Naive thymus-derived CD8-positive, alpha-beta T cell (primary cell): ENCODE results near the gene POLK. TPM values are rescaled to one million over a fixed set of nuclear protein-coding genes. Genes with fewer than 3 reads are reported as not detected.

Source experiments
- ATAC-seq, 2 donors: fragments of 150-1000 bp; cut with Tn5 transposase in 1 of 2; sonication (Bioruptor Pico), chemical (Tn5 transposase) in 1 of 2; 1 replicate in 1 of 2; 2 replicates in 1 of 2; pipeline ENCODE4 v1.10.0; 2021; ENCODE audit warnings: mild to moderate bottlenecking in 2 of 2, moderate library complexity in 2 of 2
- POLR2A ChIA-PET: fragments of 350-600 bp; sonication (Branson Sonifier 250); formaldehyde crosslinking; loops from one replicate; lab custom pipeline; 2021; ENCODE audit warnings: antibody characterized with exemption; lab: Charles Lee
- DNase-seq, 10 donors: peaks; one replicate each; pipeline versions ENCODE4 v3.0.0 to v3.0.0-alpha.2; 2020 to 2022
- H3K27ac Mint-ChIP-seq, 10 donors: one replicate each; pipeline ENCODE4 v1.8.0; 2020 to 2022; ENCODE audit warnings: mild to moderate bottlenecking in 10 of 10, mixed read lengths in 10 of 10, moderate library complexity in 4 of 10, inconsistent platforms in 1 of 10
- H3K27me3 Mint-ChIP-seq, 5 donors: one replicate each; pipeline ENCODE4 v1.8.0; 2021 to 2022; ENCODE audit warnings: mixed read lengths in 5 of 5
- H3K36me3 Mint-ChIP-seq, 3 donors: one replicate each; pipeline ENCODE4 v1.8.0; 2020 to 2022; ENCODE audit warnings: mixed read lengths in 3 of 3, mild to moderate bottlenecking in 2 of 3, inconsistent platforms in 1 of 3
- H3K4me1 Mint-ChIP-seq, 4 donors: one replicate each; pipeline ENCODE4 v1.8.0; 2021 to 2022; ENCODE audit warnings: mixed read lengths in 4 of 4
- H3K4me3 Mint-ChIP-seq, 10 donors: one replicate each; pipeline ENCODE4 v1.8.0; 2020 to 2022; ENCODE audit warnings: mild to moderate bottlenecking in 10 of 10, mixed read lengths in 10 of 10, moderate library complexity in 6 of 10, inconsistent platforms in 1 of 10
- H3K9me3 Mint-ChIP-seq, 9 donors: one replicate each; pipeline ENCODE4 v1.8.0; 2020 to 2022; ENCODE audit warnings: mixed read lengths in 9 of 9, mild to moderate bottlenecking in 3 of 9, inconsistent platforms in 1 of 9, moderate library complexity in 1 of 9
- polyA plus RNA-seq, 3 donors: library from polyadenylated mRNA; unstranded; fragments of 300-500 nt; fragmentation: Illumina TruSeq; gene quantifications; one replicate each; pipeline ENCODE4 v1.2.3, GENCODE V29; 2021
- total RNA-seq, 8 experiments: library from RNA in 2 of 8; stranded (reverse) in 2 of 8; gene quantifications; one replicate each; pipeline ENCODE4 v1.2.3 and lab custom pipeline; 2021 to 2026

POLK gene
- total and polyA plus RNA-seq, 5 experiments from 2014 or later, result 12.4 to 28.2 (median 20.1) TPM

GRCh38 chr5:75614176-75614575 lies 102.5 kb downstream of the POLK start:
- Mint-ChIP-seq H3K9me3 (peaks cover 0 to 4% (median 0%) of the 10 kb centered on the region in 9 donors), H3K4me3 (no peak overlapping the region), H3K27ac (no peak overlapping the region), H3K27me3 (peaks cover 0 to 15% (median 9%) of the 10 kb centered on the region in 5 donors), H3K4me1 (peaks cover 4 to 12% (median 7%) of the 10 kb centered on the region in 4 donors), H3K36me3 (peaks cover 0 to 12% (median 3%) of the 10 kb centered on the region in 3 donors)
- no peak for ATAC-seq
- DNase-seq, result no peak
- POLR2A ChIA-PET, result no interaction called here

- POLR2A ChIA-PET, result no interaction called here
- H3K27ac Mint-ChIP-seq, result no peak overlapping the region
- no peak overlapping the region for H3K4me3 Mint-ChIP-seq
- H3K27me3 Mint-ChIP-seq, result peaks cover 0 to 10% (median 0%) of the 10 kb centered on the region in 5 donors
- peaks cover 0 to 4% (median 0%) of the 10 kb centered on the region in 9 donors for H3K9me3 Mint-ChIP-seq
- no peak for DNase-seq
- peaks cover 0 to 7% (median 3%) of the 10 kb centered on the region in 3 donors for H3K36me3 Mint-ChIP-seq
- H3K4me1 Mint-ChIP-seq, result peaks cover 0 to 6% (median 0%) of the 10 kb centered on the region in 4 donors
- no peak for ATAC-seq
These were observed 104.7 kb downstream of the POLK start for GRCh38 chr5:75616371-75616881.

- Mint-ChIP-seq H3K4me3 (no peak overlapping the region), H3K36me3 (peaks cover 0 to 7% (median 3%) of the 10 kb centered on the region in 3 donors), H3K9me3 (peaks cover 0 to 4% (median 0%) of the 10 kb centered on the region in 9 donors), H3K4me1 (peaks cover 0 to 2% (median 0%) of the 10 kb centered on the region in 4 donors), H3K27me3 (peaks cover 0 to 10% (median 0%) of the 10 kb centered on the region in 5 donors), H3K27ac (no peak overlapping the region)
- POLR2A ChIA-PET, result no interaction called here
- ATAC-seq (no peak), DNase-seq (no peak)
These were observed 105.4 kb downstream of the POLK start for GRCh38 chr5:75616971-75617621.

- H3K4me1 Mint-ChIP-seq, result no peaks in the 10 kb centered on the region
- H3K36me3 Mint-ChIP-seq, result peaks cover 0 to 3% (median 3%) of the 10 kb centered on the region in 3 donors
- peaks cover 0 to 4% (median 0%) of the 10 kb centered on the region in 5 donors for H3K27me3 Mint-ChIP-seq
- ATAC-seq (no peak), DNase-seq (no peak)
- peaks cover 0 to 1% (median 0%) of the 10 kb centered on the region in 9 donors for H3K9me3 Mint-ChIP-seq
- POLR2A ChIA-PET, result no interaction called here
- H3K27ac Mint-ChIP-seq, result no peak overlapping the region
- H3K4me3 Mint-ChIP-seq, result no peak overlapping the region
These were observed 106.2 kb downstream of the POLK start for GRCh38 chr5:75617736-75618352.

- Mint-ChIP-seq H3K9me3 (no peaks in the 10 kb centered on the region), H3K36me3 (peaks cover 0 to 2% (median 0%) of the 10 kb centered on the region in 3 donors), H3K4me1 (no peaks in the 10 kb centered on the region), H3K27ac (no peak overlapping the region), H3K4me3 (no peak overlapping the region), H3K27me3 (no peaks in the 10 kb centered on the region)
- DNase-seq (no peak), ATAC-seq (no peak)
- POLR2A ChIA-PET, result interaction anchor here (0.7 kb wide), 1 partner anchor 58 kb away, joined by 4 read pairs; no protein-coding TSS in a partner anchor
These were observed 108.7 kb downstream of the POLK start for GRCh38 chr5:75620184-75620959.

- no peak for DNase-seq
- Mint-ChIP-seq H3K27me3 (no peaks in the 10 kb centered on the region), H3K27ac (no peak overlapping the region), H3K4me1 (peaks cover 0 to 3% (median 0%) of the 10 kb centered on the region in 4 donors), H3K4me3 (no peak overlapping the region), H3K36me3 (no peaks in the 10 kb centered on the region), H3K9me3 (no peaks in the 10 kb centered on the region)
- ATAC-seq, result no peak
- POLR2A ChIA-PET, result no interaction called here
These were observed 110.9 kb downstream of the POLK start for GRCh38 chr5:75622564-75622963.

- POLR2A ChIA-PET, result no interaction called here
- no peak for DNase-seq
- no peaks in the 10 kb centered on the region for H3K36me3 Mint-ChIP-seq
- no peaks in the 10 kb centered on the region for H3K9me3 Mint-ChIP-seq
- H3K4me1 Mint-ChIP-seq, result peaks cover 0 to 3% (median 0%) of the 10 kb centered on the region in 4 donors
- H3K27me3 Mint-ChIP-seq, result no peaks in the 10 kb centered on the region
- H3K4me3 Mint-ChIP-seq, result no peak overlapping the region
- ATAC-seq, result no peak
- H3K27ac Mint-ChIP-seq, result no peak overlapping the region
These were observed 112.2 kb downstream of the POLK start for GRCh38 chr5:75623846-75624245.

GRCh38 chr5:75626959-75627358 lies 115.3 kb downstream of the POLK start:
- H3K36me3 Mint-ChIP-seq, result no peaks in the 10 kb centered on the region
- ATAC-seq (no peak), DNase-seq (no peak)
- POLR2A ChIA-PET, result no interaction called here
- H3K27ac Mint-ChIP-seq, result no peak overlapping the region
- no peaks in the 10 kb centered on the region for H3K9me3 Mint-ChIP-seq
- no peaks in the 10 kb centered on the region for H3K27me3 Mint-ChIP-seq
- no peak overlapping the region for H3K4me3 Mint-ChIP-seq
- H3K4me1 Mint-ChIP-seq, result peaks cover 0 to 3% (median 0%) of the 10 kb centered on the region in 4 donors

- H3K9me3 Mint-ChIP-seq, result no peaks in the 10 kb centered on the region
- H3K36me3 Mint-ChIP-seq, result no peaks in the 10 kb centered on the region
- H3K4me3 Mint-ChIP-seq, result no peak overlapping the region
- H3K27me3 Mint-ChIP-seq, result no peaks in the 10 kb centered on the region
- DNase-seq, result no peak
- no peak overlapping the region for H3K27ac Mint-ChIP-seq
- POLR2A ChIA-PET, result no interaction called here
- ATAC-seq, result no peak
- peaks cover 0 to 3% (median 0%) of the 10 kb centered on the region in 4 donors for H3K4me1 Mint-ChIP-seq
These were observed 116.1 kb downstream of the POLK start for GRCh38 chr5:75627801-75628200.

- Mint-ChIP-seq H3K9me3 (peaks cover 0 to 2% (median 0%) of the 10 kb centered on the region in 9 donors), H3K4me1 (peaks cover 0 to 3% (median 0%) of the 10 kb centered on the region in 4 donors), H3K36me3 (no peaks in the 10 kb centered on the region), H3K27ac (no peak overlapping the region), H3K4me3 (no peak overlapping the region), H3K27me3 (peaks cover 0 to 3% (median 0%) of the 10 kb centered on the region in 5 donors)
- POLR2A ChIA-PET, result no interaction called here
- ATAC-seq (no peak), DNase-seq (no peak)
These were observed 119.2 kb downstream of the POLK start for GRCh38 chr5:75630875-75631274.

- no peak overlapping the region for H3K4me3 Mint-ChIP-seq
- H3K9me3 Mint-ChIP-seq, result peaks cover 0 to 2% (median 0%) of the 10 kb centered on the region in 9 donors
- no peak for ATAC-seq
- peaks cover 0 to under 1% (median 0%) of the 10 kb centered on the region in 4 donors for H3K4me1 Mint-ChIP-seq
- POLR2A ChIA-PET, result no interaction called here
- H3K36me3 Mint-ChIP-seq, result peaks cover 0 to 2% (median 0%) of the 10 kb centered on the region in 3 donors
- no peak for DNase-seq
- no peak overlapping the region for H3K27ac Mint-ChIP-seq
- H3K27me3 Mint-ChIP-seq, result peaks cover 0 to 11% (median 0%) of the 10 kb centered on the region in 5 donors
These were observed 120.6 kb downstream of the POLK start for GRCh38 chr5:75632321-75632720.

GRCh38 chr5:75637949-75638348 lies 126.3 kb downstream of the POLK start:
- DNase-seq (no peak), ATAC-seq (no peak)
- POLR2A ChIA-PET, result no interaction called here
- no peak overlapping the region for H3K4me3 Mint-ChIP-seq
- no peaks in the 10 kb centered on the region for H3K4me1 Mint-ChIP-seq
- peaks cover 0 to 7% (median 2%) of the 10 kb centered on the region in 9 donors for H3K9me3 Mint-ChIP-seq
- peaks cover 0 to 11% (median 0%) of the 10 kb centered on the region in 5 donors for H3K27me3 Mint-ChIP-seq
- H3K27ac Mint-ChIP-seq, result no peak overlapping the region
- H3K36me3 Mint-ChIP-seq, result peaks cover 0 to 7% (median 0%) of the 10 kb centered on the region in 3 donors
